Thyroid gland (tissue), 4 donors: ENCODE results near the gene PFKM. TPM values are rescaled to one million over a fixed set of nuclear protein-coding genes. Genes with fewer than 3 reads are reported as not detected.

ENCODE experiments used
- DNase-seq, 2 donors: peaks; one replicate each; pipeline ENCODE4 v3.0.0-alpha.2; 2019
- H3K27ac ChIP-seq, 3 donors: fragments of 200-600 bp; sonication (generic); 1 replicate in 2 of 3; 2 replicates in 1 of 3; pipeline ENCODE4 v1.5.1; 2016 to 2019; ENCODE audit warnings: mild to moderate bottlenecking in 1 of 3, moderate library complexity in 1 of 3
- H3K27me3 ChIP-seq: fragments of 200-600 bp; sonication (generic); one replicate; pipeline ENCODE4 v1.5.1; 2019
- H3K36me3 ChIP-seq, 2 donors: fragments of 200-600 bp; sonication (generic); one replicate each; pipeline ENCODE4 v1.5.1; 2016 to 2019
- H3K4me1 ChIP-seq, 2 donors: fragments of 200-600 bp; sonication (generic); one replicate each; pipeline ENCODE4 v1.5.1; 2017 to 2019
- H3K4me3 ChIP-seq, 3 donors: fragments of 200-600 bp; sonication (generic); replicated peaks in 1 of 3; 1 replicate in 2 of 3; 2 replicates in 1 of 3; pipeline ENCODE4 v1.5.1; 2016; ENCODE audit warnings: mild to moderate bottlenecking in 1 of 3
- H3K9me3 ChIP-seq: fragments of 200-600 bp; sonication (generic); one replicate; pipeline ENCODE4 v1.5.1; 2017
- CTCF ChIP-seq, 6 experiments: fragments of 200-600 bp in 3 of 6; fragments of 450-650 bp in 3 of 6; sonication (generic) in 3 of 6; IDR thresholded peaks; one replicate each; pipeline ENCODE4 v1.5.1; 2016 to 2019; ENCODE audit warnings: antibody characterized with exemption in 6 of 6, mild to moderate bottlenecking in 2 of 6, inconsistent platforms in 1 of 6, moderate library complexity in 1 of 6
- POLR2A ChIP-seq, 2 donors: fragments of 450-650 bp; IDR thresholded peaks; one replicate each; pipeline ENCODE4 v1.6.1; 2017; ENCODE audit warnings: antibody characterized with exemption in 2 of 2, mild to moderate bottlenecking in 2 of 2, moderate library complexity in 1 of 2
- WGBS, 2 donors: methylation state at CpG; one replicate each; pipeline ENCODE4 v1.1.5; 2017; 5-methylcytosine and 5-hydroxymethylcytosine counted together
- intact Hi-C: fragments of 100-400 bp; cut with DNase I; formaldehyde crosslinking; loops from one replicate; pipeline ENCODE4 v1.15.1; 2023
- total RNA-seq, 4 donors: library from RNA; depleted of rRNA; stranded (reverse); fragments of >200 nt; gene quantifications; one replicate each; pipeline ENCODE4 v1.2.3, GENCODE V29; 2016

Gene PFKM
- total RNA-seq, 4 donors from 2014 or later = 36.1 to 66.7 (median 49.2) TPM

DNA sequence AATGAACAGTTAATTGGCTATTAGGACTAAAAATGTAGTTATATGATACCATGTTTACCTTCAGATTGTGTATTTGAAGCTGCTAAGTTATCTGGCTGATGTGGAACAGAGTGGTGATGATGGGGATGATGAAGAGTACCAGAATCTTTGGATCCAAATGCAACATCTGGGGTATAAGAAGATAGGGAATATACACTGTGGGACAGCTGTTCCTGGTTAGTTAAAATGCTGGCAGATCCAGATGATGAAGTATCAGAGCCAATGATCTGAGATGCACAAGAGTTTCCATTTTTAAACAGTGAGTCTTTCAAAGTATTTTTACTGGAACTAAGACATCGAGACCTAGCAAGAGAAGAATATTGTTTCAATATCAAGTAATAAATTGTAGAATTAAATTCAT is 44.9 kb upstream of the PFKM start:
- H3K27ac ChIP-seq = no peak overlapping the region
- H3K4me1 ChIP-seq = no peaks in the 10 kb centered on the region
- no peak for DNase-seq
- no peak overlapping the region for H3K4me3 ChIP-seq
- H3K27me3 ChIP-seq = no peaks in the 10 kb centered on the region
- WGBS, 2 donors = 87 to 95% methylated on average over 1 of the region's 1 CpG
- intact Hi-C loops = no loop called here
- H3K9me3 ChIP-seq = no peaks in the 10 kb centered on the region
- peaks cover 23 to 31% of the 10 kb centered on the region in 2 donors for H3K36me3 ChIP-seq
- TF ChIP-seq CTCF (IDR thresholded peaks at IDR 0.05) (no peak), POLR2A (IDR thresholded peaks at IDR 0.05) (no peak)

GRCh38 chr12:48075832-48076231 is 43.3 kb upstream of the PFKM start:
- no peaks in the 10 kb centered on the region for H3K4me1 ChIP-seq
- TF ChIP-seq POLR2A (IDR thresholded peaks at IDR 0.05) = no peak
- no peak for TF ChIP-seq CTCF (IDR thresholded peaks at IDR 0.05)
- H3K27ac ChIP-seq = no peak overlapping the region
- intact Hi-C loops = no loop called here
- no peaks in the 10 kb centered on the region for H3K9me3 ChIP-seq
- H3K36me3 ChIP-seq = peaks cover 23 to 27% of the 10 kb centered on the region in 2 donors
- DNase-seq = no peak
- H3K4me3 ChIP-seq = no peak overlapping the region
- H3K27me3 ChIP-seq = no peaks in the 10 kb centered on the region
- WGBS, 2 donors = 76 to 89% methylated on average over 1 of the region's 1 CpG

- Histone ChIP-seq H3K4me3 (no peak overlapping the region), H3K9me3 (no peaks in the 10 kb centered on the region), H3K27me3 (no peaks in the 10 kb centered on the region), H3K4me1 (no peaks in the 10 kb centered on the region), H3K27ac (no peak overlapping the region), H3K36me3 (peaks cover 14 to 16% of the 10 kb centered on the region in 2 donors)
- intact Hi-C loops = no loop called here
- WGBS, 2 donors = 95 to 96% methylated on average over 2 of the region's 2 CpGs
- no peak for TF ChIP-seq POLR2A (IDR thresholded peaks at IDR 0.05)
- TF ChIP-seq CTCF (IDR thresholded peaks at IDR 0.05) = no peak
- no peak for DNase-seq
Measured at GRCh38 chr12:48077111-48077510, 42.1 kb upstream of the PFKM start.

- no peaks in the 10 kb centered on the region for H3K9me3 ChIP-seq
- H3K27ac ChIP-seq = no peak overlapping the region
- H3K4me3 ChIP-seq = no peak overlapping the region
- H3K36me3 ChIP-seq = peaks cover 12 to 15% of the 10 kb centered on the region in 2 donors
- WGBS, 2 donors = 90 to 95% methylated on average over 5 of the region's 5 CpGs
- TF ChIP-seq CTCF (IDR thresholded peaks at IDR 0.05) (no peak), POLR2A (IDR thresholded peaks at IDR 0.05) (no peak)
- no peak for DNase-seq
- intact Hi-C loops = no loop called here
- H3K4me1 ChIP-seq = no peaks in the 10 kb centered on the region
- H3K27me3 ChIP-seq = no peaks in the 10 kb centered on the region
Measured at GRCh38 chr12:48078901-48079300, 40.3 kb upstream of the PFKM start.

GRCh38 chr12:48080285-48080684 is 38.9 kb upstream of the PFKM start:
- no peaks in the 10 kb centered on the region for H3K4me1 ChIP-seq
- no peak for DNase-seq
- no peak overlapping the region for H3K4me3 ChIP-seq
- H3K27ac ChIP-seq = no peak overlapping the region
- H3K27me3 ChIP-seq = no peaks in the 10 kb centered on the region
- intact Hi-C loops = no loop called here
- WGBS, 2 donors = 92 to 93% methylated on average over 5 of the region's 5 CpGs
- H3K9me3 ChIP-seq = no peaks in the 10 kb centered on the region
- TF ChIP-seq CTCF (IDR thresholded peaks at IDR 0.05) (no peak), POLR2A (IDR thresholded peaks at IDR 0.05) (no peak)
- peaks cover 5 to 16% of the 10 kb centered on the region in 2 donors for H3K36me3 ChIP-seq
